ENCODE measurements around the gene FLNB. TPM values are rescaled to one million over a fixed set of nuclear protein-coding genes. Genes with fewer than 3 reads are reported as not detected.

The FLNB gene
- total RNA-seq, 1 experiment from 2014 or later, result 83.4 TPM

GRCh38 chr3:58184309-58184981, 176.2 kb downstream of the FLNB start:
- Histone ChIP-seq H2AK5ac (ENCODE audit: insufficient read length, low read length) (no peak overlapping the region), H3K23me2 (ENCODE audit: insufficient read length, low read depth, low read length, poor library complexity, severe bottlenecking) (no peaks in the 10 kb centered on the region), H3K56ac (ENCODE audit: insufficient read length, low read depth, low read length) (no peak overlapping the region), H3K4ac (ENCODE audit: low read depth, low read length) (no peak overlapping the region), H3K79me1 (ENCODE audit: insufficient read depth, low read depth, low read length, poor library complexity, severe bottlenecking) (no peaks in the 10 kb centered on the region), H2BK12ac (ENCODE audit: insufficient read length, low read depth, low read length) (no peak overlapping the region), H2BK15ac (ENCODE audit: low read depth, low read length) (no peak overlapping the region), H3K27ac (ENCODE audit: insufficient read length, low read depth, low read length) (no peak overlapping the region), H4K8ac (replicated peaks; ENCODE audit: insufficient read length, low read depth, low read length) (no peak overlapping the region), H3T11ph (ENCODE audit: low read length) (no peak overlapping the region), H4K91ac (ENCODE audit: insufficient read length, low read depth, low read length) (no peak overlapping the region), H3K23ac (ENCODE audit: insufficient read length, low read depth, low read length) (no peak overlapping the region), H3K27me3 (ENCODE audit: insufficient read depth, low read length) (no peaks in the 10 kb centered on the region), H3K79me2 (ENCODE audit: insufficient read depth, low read length) (no peaks in the 10 kb centered on the region), H3K14ac (ENCODE audit: insufficient read depth, low read length) (no peak overlapping the region), H3K4me2 (ENCODE audit: insufficient read depth, insufficient read length, low read length) (no peak overlapping the region), H2BK20ac (ENCODE audit: low read depth, low read length, poor library complexity, severe bottlenecking) (no peak overlapping the region), H4K5ac (ENCODE audit: insufficient read length, low read depth, low read length) (no peak overlapping the region), H3K9ac (ENCODE audit: extremely low read depth, insufficient read length, low read length) (no peak overlapping the region), H2BK5ac (ENCODE audit: insufficient read length, low read length) (no peak overlapping the region), H2AFZ (ENCODE audit: low read length) (no peak overlapping the region), H3K4me1 (ENCODE audit: insufficient read depth, low read length) (peaks cover 2% of the 10 kb centered on the region; the same call in 1 of the 2 replicates), H2BK120ac (ENCODE audit: low read depth, low read length, poor library complexity, severe bottlenecking) (no peak overlapping the region), H3K18ac (ENCODE audit: insufficient read length, low read depth, low read length) (no peak overlapping the region), H3K9me3 (ENCODE audit: control insufficient read depth, low read depth, low read length) (no peaks in the 10 kb centered on the region), H4K20me1 (ENCODE audit: control insufficient read depth, insufficient read depth, insufficient read length) (peaks cover 5% of the 10 kb centered on the region)
- no CpG with 5 or more reads among the region's 11 CpGs for WGBS (ENCODE audit: extremely low coverage, insufficient read length, low lambda C conversion rate)
- peaks cover 10 to 11% of the 10 kb centered on the region in 2 experiments for H3K4me1 Mint-ChIP-seq
- H3K36me3 Mint-ChIP-seq (ENCODE audit: insufficient read depth in 1 of 3, low read depth in 3 of 3), result no peaks in the 10 kb centered on the region
- no peak for TF ChIP-seq CTCF (conservative IDR thresholded peaks at IDR 0.05)
- no peak for DNase-seq
- H3K27me3 Mint-ChIP-seq (ENCODE audit: low read depth), result peaks cover 11% of the 10 kb centered on the region; the same call in 1 of the 2 replicates
- H3K4me3 Mint-ChIP-seq, result no peak overlapping the region
- H3K27ac Mint-ChIP-seq, result no peak overlapping the region; a peak in 1 of 7 replicates
- no peaks in the 10 kb centered on the region for H3K9me3 Mint-ChIP-seq

All from H9 (cell line).